Measurements from ENCODE around the gene LRRC26.

DNA sequence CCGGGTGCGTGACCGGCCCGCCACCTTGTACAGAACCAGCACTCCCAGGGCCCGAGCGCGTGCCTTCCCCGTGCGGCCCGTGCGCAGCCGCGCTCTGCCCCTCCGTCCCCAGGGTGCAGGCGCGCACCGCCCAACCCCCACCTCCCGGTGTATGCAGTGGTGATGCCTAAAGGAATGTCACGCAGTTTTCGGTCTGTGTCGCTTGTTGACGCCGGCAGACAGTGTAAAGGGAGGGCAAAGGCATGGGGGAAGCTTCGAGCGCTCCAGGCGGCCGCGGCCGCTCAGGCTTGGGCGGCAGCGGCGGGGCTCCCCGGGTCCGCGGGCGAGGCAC lies 1.3 kb downstream of the LRRC26 start:
- no peak for TF ChIP-seq POLR2A (IDR thresholded peaks at IDR 0.05)
- TF ChIP-seq, protein P1, sequence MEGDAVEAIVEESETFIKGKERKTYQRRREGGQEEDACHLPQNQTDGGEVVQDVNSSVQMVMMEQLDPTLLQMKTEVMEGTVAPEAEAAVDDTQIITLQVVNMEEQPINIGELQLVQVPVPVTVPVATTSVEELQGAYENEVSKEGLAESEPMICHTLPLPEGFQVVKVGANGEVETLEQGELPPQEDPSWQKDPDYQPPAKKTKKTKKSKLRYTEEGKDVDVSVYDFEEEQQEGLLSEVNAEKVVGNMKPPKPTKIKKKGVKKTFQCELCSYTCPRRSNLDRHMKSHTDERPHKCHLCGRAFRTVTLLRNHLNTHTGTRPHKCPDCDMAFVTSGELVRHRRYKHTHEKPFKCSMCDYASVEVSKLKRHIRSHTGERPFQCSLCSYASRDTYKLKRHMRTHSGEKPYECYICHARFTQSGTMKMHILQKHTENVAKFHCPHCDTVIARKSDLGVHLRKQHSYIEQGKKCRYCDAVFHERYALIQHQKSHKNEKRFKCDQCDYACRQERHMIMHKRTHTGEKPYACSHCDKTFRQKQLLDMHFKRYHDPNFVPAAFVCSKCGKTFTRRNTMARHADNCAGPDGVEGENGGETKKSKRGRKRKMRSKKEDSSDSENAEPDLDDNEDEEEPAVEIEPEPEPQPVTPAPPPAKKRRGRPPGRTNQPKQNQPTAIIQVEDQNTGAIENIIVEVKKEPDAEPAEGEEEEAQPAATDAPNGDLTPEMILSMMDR (IDR thresholded peaks at IDR 0.05) = no peak

All from right lobe of liver (tissue), 4 donors.